HG03558 (cell line): ENCODE results near the gene PNRC1.
"Not testable (repeated sequence)": the region's sequence is repeated elsewhere in the genome, so short reads cannot be mapped to it uniquely, and the experiment has no call there.

Experiments used
- ATAC-seq: cut with Tn5 transposase; IDR thresholded peaks from one replicate; pipeline ENCODE4 v1.9.1; 2021; ENCODE audit warnings: moderate number of reproducible peaks; ENCODE audit not compliant: unreplicated experiment; ENCODE audit errors: extremely low read depth

PNRC1 gene

DNA sequence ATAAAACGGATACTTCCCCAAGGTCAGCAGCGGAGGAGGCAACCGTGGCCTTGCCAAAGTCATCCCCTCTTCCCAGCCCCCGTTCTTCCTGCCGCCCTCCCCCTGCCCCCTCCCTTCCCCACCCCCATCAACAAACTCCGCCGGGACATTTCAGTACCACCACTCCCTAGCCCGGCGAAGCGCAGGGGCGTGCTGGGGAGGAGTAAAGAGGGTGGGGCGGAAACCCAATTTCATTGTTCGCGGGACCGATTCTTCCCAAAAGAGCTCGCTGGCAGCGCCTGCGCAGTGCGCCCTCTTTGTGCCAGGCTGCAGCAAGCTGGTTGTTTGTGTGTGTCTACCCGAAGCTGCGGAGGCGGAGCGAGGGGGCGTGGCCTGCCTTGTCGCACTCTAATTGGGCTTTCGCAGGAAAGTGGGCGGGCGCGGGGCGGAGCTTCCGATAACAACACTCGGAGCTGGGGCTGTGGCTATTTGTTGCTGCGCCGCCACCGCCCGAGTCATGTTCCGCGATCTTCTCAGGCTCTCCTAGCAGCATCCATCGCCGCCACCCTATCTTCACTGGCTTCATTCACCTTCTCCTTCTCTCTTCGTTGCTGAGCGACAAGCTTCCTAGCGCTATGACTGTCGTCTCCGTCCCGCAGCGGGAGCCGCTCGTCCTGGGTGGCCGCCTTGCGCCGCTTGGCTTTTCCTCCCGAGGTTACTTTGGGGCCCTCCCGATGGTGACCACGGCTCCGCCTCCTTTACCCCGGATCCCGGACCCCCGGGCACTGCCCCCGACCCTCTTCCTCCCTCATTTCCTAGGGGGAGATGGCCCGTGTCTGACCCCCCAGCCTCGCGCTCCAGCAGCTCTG, at the start of gene PNRC1:
PNRC1 (plus strand) TSS at position 471 of the 848 bp plus-strand sequence; CDS start at position 615, 144 bp downstream.
- ATAC-seq: peak; percentile 50

DNA sequence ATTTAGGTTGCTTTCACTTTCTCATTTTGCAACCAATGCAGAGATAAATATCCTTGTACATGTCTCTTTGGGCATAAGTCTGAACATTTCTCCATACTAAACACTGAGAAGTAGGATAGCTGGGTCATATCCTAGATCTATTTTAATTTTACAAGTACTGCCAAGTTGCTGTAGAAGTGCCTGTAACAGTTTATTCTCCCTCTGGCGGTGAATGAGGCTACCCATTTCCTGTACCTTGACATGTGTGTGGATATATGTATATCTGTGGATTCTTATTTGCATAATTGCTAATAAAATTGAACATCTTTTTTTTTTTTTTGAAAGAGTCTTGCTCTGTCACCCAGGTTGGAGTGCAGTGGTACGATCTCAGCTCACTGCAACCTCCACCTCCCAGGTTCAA, 48.0 kb upstream of the PNRC1 start:
- no peak for ATAC-seq

DNA sequence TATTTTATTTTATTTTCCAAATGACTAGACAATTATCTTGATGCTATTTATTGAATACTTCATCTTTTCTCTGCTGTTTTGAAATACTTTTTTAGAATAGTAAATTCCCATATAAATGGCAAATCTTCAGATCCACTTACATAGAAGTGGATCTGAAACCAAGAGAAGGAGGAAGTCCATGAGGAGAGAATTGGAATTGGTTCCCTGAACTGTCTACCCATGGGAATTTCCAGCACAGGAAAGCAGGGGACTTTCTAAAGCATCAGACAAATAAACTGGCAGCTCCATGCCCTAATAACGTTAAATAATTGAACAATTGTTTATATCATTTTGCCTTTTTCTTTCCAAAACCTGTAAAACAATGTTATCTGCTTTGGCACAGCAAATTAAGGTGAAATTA, 47.1 kb upstream of the PNRC1 start:
- ATAC-seq: no peak

DNA sequence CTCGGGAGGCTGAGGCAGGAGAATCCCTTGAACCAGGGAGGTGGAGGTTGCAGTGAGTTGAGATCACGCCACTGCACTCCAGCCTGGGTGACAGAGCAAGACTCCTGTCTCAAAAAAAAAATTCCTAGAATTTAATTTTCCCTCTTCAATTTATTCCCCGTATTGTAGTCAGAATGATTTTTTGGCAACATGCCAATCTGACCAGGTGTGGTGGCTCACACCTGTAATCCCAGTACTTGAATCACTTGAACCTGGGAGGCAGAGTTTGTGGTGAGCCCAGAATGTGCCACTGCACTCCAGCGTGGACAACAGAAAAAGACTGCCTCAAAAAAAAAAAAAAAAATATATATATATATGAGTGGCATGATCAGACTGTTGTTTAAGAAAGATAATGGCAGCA, 46.4 kb upstream of the PNRC1 start:
- not testable (repeated sequence) for ATAC-seq

DNA sequence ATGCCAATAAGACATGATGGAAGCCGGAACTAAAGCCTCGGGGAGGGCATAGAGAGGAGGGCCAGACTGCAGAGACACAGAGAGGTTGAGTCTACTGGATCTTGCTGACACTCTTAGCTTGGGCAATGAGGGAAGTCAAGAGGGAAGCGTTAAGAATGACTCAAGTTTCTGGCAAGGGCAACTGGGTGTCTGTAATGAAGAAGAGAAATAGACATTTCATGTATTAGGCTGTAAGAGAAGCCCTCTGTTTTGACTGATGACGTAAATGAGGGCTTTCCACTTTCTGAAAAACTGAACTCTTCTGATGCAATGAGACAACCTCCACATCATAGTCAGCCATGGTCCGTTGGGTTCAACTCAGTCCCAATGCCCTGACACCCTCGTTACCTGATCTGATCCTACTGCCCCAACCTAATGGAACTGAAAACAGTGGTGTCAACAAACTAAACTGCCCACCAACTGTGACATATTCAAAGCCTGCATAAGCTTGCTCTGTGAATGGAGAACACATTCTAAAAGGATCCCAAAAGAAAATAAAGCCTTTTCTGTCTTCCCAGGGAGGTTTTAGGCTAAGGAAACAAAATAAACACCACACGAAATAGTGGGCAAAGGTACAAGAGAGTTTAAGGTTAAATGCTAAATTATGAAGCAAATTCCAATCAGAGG, 45.8 kb upstream of the PNRC1 start:
- ATAC-seq: no peak

DNA sequence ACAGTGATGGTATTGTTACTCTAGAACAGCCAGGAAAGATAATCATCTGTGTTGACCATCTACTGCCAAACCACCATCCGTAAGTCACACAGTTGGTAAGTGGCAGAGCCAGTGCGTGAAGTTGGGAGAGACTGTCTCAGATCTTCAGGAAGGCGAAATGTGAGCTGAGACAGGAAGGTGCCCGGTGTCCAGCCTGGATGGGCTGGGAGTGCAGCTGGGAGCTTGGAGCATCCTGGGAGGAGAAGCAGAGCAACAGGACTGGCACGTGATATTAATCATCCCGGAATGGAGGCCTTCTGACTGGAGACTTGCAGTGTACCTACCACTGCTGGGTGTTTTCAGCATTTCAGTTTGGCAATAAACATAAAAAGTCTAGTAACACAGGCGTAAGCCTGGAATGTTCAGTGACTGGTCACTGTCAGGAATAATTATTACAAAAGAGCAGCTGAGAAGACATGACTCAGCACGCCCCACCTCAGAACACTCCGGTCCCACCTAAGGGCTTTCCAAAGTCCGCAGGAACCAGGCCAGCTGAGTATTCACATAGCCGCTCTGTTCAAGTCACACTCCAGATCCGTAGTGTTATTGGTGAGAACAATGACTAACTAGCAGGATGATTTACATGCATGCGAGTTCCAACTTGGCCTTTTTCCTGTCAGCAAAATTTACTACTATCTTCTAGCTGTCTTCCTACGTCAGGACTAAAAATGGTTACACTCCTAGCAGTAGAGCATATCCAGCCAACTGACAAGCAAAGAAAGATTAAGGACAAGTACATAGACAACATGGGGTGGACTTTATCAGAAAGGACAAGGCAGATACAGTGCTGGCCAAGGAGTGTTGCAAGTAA, 45.1 kb upstream of the PNRC1 start:
- no peak for ATAC-seq

DNA sequence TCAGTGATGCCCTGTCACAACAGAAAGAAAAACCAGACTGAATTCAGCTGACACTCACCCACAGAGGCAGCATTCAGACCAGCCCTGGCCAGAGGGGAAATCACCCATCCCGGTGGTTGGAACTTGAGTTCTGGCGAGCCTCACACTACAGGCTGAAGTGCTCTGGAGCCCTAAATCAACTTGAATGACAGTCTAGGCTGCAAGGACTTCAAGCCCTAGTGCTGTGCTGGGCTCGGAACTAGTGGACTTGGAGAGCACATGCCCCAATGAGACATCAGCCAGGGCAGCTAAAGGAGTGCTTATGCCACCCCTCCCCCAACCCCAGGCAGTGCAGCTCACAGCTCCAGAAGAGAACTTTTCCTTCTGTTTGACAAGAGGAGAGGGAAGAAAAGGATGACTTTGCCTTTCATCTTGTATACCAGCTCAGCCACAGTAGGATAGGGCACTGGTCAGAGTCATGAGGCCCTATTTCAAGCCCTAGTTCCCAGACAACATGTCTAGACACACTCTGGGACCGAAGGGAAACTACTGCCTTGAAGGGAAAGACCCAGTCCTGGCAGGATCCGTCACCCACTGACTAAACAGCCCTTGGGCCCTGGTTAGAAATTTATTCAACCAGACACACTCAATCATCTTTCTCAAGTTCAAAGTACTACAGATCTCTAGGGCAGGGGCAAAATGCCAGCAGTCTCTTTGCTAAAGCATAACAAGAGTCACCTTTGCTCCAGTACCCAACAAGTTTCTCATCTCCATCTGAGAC, 43.2 kb upstream of the PNRC1 start:
- ATAC-seq: no peak

DNA sequence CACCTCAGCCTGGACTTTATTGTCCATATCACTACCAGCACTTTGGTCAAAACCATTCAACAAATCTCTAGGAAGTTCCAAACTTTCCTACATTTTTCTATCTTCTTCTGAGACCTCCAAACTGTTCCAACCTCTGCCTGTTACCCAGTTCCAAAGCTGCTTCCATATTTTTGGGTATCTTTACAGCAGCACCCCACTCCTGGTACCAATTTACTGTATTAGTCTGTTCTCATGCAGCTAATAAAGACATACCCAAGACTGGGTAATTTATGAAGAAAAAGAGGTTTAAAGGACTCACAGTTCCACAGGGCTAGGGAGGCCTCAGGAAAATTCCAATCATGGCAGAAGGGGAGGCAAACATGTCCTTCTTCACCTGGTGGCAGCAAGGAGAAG, 42.7 kb upstream of the PNRC1 start:
- not testable (repeated sequence) for ATAC-seq

DNA sequence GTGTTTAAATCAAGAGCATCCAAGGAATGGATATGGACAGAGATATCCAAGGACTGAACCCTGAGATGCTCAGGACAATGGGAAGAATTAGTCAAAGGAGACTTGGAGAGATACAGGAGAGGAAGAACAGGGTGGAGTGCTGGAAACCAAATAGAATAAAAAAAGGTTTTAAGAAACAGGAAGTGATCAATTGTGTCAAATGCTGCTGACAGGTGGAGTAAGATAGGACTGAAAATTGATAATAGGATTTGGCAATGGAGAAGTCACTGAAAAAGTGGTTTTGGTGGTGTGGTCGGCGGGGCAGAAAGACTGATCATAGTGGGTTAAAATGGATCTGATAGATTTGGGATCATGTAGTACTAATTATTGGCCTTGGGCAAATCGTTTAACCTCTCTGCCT, 37.9 kb upstream of the PNRC1 start:
- no peak for ATAC-seq

DNA sequence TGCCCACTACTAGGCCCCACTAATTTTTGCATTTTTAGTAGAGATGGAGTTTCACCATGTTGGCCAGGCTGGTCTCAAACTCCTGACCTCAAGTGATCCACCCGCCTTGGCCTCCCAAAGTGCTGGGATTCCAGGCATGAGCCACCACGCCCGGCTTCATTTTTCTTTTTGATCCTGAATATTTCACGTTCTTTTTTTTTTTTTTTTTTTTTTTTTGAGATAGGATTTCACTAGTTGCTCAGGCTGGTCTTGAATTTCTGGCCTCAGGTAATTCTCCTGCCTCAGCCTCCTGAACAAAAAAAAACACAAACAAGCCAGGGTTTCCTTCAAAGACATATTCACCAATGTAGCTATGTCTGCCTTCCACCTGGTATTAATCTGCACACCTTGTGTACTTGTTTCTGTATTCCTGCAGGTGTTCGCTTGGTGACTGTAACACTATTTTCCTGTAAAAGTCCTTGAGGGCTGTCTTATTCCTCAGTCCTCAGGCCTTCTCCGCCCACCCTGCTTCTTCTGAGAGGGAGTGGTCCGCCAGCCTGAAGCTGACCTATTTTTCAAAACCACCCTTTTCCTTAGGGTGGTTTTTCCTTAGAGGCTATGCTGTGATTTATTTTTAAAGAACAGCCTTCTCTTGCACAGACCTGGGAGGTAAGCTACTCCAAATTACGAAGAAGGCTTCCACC, 36.1 kb upstream of the PNRC1 start:
- no peak for ATAC-seq

DNA sequence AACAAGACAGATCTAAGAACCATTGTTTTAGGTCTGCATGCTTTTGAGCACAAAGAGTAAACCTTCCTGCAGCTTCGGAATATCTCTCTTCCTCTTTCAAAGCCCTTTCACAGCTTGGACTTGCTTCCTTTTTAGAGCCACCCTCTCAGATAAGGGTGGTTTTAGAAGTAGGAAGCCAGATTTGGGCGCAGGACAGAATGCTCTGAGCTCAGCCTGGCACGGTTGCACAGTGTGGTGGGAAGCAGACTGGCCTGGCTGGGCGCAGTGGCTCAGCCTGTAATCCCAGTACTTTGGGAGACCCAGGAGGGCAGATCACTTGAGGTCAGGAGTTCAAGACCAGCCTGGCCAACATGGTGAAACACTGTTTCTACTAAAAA, 35.6 kb upstream of the PNRC1 start:
- no peak for ATAC-seq

DNA sequence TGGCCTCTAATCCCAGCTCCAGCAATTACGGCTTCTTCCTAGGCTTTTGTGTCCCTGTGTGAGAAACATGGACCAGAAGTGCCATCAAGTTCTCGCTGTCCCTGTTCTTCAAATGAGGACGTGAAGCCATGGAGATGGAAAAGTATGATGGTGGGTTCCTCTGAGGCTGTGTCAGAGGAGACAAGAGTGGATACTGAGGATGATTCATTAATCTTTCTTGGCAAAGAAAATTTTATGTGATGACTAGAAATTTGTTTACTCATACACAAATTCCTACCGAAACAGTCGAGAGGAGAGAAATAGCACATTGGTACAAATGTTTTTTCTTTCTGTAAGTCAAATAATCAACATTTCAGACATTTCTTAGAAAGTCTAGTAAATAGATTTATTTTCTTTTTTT, 35.0 kb upstream of the PNRC1 start:
- no peak for ATAC-seq

DNA sequence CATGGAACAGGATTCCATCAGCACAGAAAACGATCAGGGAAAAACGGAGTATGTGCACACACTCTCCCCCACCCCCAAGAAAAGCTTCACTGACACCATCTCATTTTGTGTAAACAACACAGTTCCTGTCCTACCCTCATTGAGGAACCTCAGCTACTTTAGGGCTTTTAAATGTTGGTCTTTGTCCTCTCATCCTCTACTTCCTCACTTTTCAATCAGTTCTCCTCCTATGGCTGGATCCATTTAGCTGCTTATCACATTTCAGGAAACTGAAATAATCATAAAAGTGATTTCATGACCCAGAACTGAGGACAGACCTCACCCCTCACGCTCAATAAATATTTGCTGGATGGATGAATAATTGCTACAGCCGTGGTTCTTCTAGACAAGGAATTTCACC, 33.1 kb upstream of the PNRC1 start:
- ATAC-seq: no peak

DNA sequence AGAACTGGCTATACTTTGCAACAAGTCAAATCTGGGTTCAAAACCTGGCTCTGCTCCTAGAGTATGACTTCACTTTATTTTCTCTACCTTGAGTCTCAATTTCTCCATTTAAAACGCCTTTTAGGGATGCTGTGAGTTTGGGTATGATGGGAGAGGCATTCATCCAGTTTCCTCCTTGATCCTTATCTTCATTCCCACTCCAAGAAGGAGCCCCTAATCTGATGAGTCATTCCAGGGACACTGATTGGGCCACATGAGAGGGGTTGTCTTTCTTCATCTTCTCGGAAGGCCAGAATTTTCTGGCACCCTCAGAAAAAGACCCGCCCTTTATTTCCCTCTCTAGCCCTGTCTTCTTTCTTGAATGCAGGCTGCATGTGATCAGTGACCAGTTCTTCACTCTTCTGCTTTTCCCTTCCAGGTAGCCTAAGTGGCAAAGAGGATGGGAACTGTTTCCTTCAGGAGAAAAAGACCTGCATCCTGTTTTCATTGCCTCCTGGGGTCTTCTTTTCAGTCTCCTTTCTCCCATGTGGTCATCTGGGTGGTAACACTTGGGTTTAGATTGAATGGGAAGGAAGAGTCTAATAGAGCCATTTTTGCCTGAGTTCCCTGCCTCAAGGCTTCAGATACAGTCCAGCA, 32.1 kb upstream of the PNRC1 start:
- ATAC-seq: no peak

DNA sequence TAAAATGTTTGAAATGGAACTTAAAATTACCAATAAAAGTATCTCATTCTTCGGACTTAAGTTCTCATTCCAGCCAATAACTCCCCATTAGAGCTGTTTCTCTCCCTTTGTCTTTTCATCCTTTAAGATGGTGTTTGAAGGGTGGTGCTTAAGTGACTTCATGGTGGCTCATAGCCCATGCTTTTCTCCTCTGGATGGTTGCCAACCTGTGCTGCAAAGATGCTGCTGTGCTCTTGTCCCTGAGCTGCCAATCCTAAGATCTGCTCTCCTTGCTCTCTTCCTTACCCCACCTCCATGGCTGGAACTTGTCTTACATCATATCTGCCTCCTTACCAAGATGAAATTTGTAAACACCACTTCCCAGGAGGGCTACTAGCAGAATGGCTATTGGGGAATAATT, 31.6 kb upstream of the PNRC1 start:
- ATAC-seq: no peak

DNA sequence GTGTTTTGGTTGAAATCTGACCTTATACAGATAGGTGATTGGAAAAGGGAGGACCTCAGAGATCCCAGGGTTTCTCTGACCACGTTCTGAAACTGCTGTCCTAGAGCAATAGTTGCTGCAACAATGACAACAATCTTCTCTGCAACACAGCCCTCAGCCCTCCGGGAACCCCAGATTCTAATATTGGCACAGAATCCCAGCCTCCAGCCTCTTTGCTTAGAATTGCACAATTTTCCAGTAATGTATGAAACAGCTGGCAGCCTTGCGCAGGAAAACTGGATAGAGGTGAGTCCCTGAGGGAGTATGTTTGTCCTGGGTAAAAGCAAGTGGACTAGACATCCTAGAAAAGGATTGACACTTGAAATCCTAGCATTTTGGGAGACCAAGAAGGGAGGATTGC, 30.4 kb upstream of the PNRC1 start:
- no peak for ATAC-seq

DNA sequence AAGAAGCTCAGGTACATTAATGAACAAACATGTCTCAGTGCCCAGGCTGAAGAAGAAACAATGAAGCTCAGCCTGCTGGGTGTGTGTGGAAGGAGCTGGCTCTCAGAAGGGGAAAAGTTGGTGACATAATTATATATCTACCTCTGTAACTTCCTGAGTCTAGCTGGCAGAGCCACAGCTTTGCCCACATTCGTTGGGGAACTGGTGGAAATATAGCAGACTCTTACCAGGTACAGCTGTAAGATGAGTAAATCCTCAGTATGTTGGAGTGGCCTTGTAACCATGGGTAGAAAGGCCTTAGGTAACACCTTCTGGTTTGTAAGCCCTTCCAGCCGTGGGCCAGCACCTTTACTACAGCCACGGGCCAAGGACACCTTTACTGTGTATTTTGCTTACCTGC, 29.9 kb upstream of the PNRC1 start:
- no peak for ATAC-seq

DNA sequence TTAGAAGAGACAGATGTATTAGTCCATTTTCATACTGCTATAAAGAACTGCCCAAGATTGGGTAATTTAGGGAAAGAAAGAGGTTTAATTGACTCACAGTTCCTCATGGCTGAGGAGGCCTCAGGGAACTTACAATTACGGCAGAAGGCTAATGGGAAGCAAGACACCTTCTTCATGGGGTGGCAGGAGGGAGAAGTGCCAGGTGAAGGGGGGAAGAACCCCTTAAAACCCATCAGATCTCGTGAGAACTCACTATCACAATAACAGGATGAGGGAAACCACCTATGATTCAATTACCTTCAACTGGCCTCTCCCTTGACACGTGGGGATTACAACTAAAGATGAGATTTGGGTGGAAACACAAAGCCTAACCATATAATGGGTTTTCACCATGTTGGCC, 28.9 kb upstream of the PNRC1 start:
- ATAC-seq: no peak

DNA sequence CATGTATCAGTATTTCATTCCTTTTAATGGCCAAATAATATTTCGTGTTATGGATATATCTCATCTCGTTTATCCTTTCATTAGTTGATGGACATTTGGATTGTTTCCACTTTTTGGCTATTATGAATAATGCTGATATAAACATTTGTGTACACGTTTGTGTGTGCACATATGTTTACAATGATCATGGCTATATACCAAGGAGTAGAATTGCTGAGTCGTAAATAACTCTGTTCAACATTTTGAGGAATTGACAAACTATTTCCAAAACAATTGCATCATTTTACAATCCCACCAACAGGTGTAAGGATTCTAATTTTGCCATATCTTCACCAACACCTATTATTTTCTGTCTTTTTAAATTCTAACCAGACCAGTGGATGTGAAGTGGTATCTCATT, 26.3 kb upstream of the PNRC1 start:
- ATAC-seq: no peak
